Measurements from ENCODE around the gene PXT1. TPM values are rescaled to one million over a fixed set of nuclear protein-coding genes. Genes with fewer than 3 reads are reported as not detected.

PXT1 gene
- total and polyA plus RNA-seq, 9 of the 15 experiments (the other 6 are each of a cell fraction or from before 2014, with no cell fraction given) = 0.09 to 0.11 (median 0.10) TPM; not detected in 5

DNA sequence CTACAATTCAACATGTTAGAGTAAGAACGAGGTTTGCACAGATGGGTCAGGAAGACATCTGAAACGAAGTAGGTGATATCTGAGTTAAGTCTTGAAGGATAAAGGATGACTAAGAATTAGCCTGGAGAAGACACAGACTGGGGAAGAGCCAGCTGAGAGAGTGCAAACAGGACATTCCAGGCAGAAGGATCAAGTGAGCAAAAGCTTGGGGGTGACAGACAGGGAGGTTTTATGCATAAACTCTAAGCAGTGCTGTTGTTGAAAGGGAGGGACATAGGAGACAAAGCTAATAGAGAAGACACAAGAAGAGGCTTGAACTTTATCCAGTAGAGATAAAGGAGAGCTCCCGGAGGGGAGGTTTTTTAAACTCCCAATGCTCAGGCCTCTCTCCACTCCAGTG is 40.2 kb downstream of the PXT1 start:
- Histone ChIP-seq H3K36me3 (ENCODE audit: control insufficient read depth, insufficient read depth, low read length) (no peaks in the 10 kb centered on the region), H3K27ac (ENCODE audit: extremely low read depth, low read depth, low read length) (no peak overlapping the region), H2AFZ (ENCODE audit: low read depth, low read length) (no peak overlapping the region), H3K79me2 (ENCODE audit: control insufficient read depth, insufficient read depth, low read length) (no peaks in the 10 kb centered on the region), H3K27me3 (ENCODE audit: control insufficient read depth in 2 of 2, insufficient read depth in 2 of 2, low read length in 2 of 2) (peaks cover 6 to 30% of the 10 kb centered on the region in 2 experiments; a peak in 4 of 5 replicates), H3K4me1 (replicated peaks in 1 of 2; ENCODE audit: control insufficient read depth in 2 of 2, insufficient read depth in 2 of 2, low read length in 2 of 2) (no peaks in the 10 kb centered on the region), H3K4me3 (no peak overlapping the region), H3K9ac (ENCODE audit: insufficient read depth in 1 of 2, low read depth in 2 of 2, low read length in 2 of 2) (no peak overlapping the region), H3K4me2 (ENCODE audit: insufficient read depth, low read length) (no peak overlapping the region), H4K20me1 (replicated peaks; ENCODE audit: control insufficient read depth, insufficient read depth, low read length) (no peaks in the 10 kb centered on the region), H3K9me1 (ENCODE audit: control insufficient read depth, insufficient read depth, low read length) (no peaks in the 10 kb centered on the region), H3K9me3 (replicated peaks; ENCODE audit: control insufficient read depth, insufficient read depth, low read depth, low read length) (no peaks in the 10 kb centered on the region)
- DNase-seq (ENCODE audit: extremely low read depth in 1 of 4, low spot score in 3 of 4) (no peak), ATAC-seq (no peak), FAIRE-seq (peak; percentile 29)
- 4% methylated on average over 3 of the region's 3 CpGs for WGBS (ENCODE audit: insufficient coverage, low coverage, missing lambda C conversion rate)
- no TSS peak for BruUV-seq (replicated peaks)
- ChIA-PET CTCF (ENCODE audit: low intra/inter-chr PET ratio) (no interaction called here), POLR2A (interaction anchor here (0.6 to 1.2 kb wide), 5 partner anchors 10 to 201 kb away, joined by 3 to 5 read pairs (median 4); no protein-coding TSS in a partner anchor)
- intact Hi-C loops (cut with micrococcal nuclease) (no loop called here), in situ Hi-C loops (cut with MboI) (no loop called here)
- TF ChIP-seq ZNF668 (CRISPR knock-in tag; IDR thresholded peaks at IDR 0.05) = no peak
- TF ChIP-seq ZNF644 (tag; IDR thresholded peaks at IDR 0.05; ENCODE audit: low read depth) = no peak
- TF ChIP-seq, protein P1, sequence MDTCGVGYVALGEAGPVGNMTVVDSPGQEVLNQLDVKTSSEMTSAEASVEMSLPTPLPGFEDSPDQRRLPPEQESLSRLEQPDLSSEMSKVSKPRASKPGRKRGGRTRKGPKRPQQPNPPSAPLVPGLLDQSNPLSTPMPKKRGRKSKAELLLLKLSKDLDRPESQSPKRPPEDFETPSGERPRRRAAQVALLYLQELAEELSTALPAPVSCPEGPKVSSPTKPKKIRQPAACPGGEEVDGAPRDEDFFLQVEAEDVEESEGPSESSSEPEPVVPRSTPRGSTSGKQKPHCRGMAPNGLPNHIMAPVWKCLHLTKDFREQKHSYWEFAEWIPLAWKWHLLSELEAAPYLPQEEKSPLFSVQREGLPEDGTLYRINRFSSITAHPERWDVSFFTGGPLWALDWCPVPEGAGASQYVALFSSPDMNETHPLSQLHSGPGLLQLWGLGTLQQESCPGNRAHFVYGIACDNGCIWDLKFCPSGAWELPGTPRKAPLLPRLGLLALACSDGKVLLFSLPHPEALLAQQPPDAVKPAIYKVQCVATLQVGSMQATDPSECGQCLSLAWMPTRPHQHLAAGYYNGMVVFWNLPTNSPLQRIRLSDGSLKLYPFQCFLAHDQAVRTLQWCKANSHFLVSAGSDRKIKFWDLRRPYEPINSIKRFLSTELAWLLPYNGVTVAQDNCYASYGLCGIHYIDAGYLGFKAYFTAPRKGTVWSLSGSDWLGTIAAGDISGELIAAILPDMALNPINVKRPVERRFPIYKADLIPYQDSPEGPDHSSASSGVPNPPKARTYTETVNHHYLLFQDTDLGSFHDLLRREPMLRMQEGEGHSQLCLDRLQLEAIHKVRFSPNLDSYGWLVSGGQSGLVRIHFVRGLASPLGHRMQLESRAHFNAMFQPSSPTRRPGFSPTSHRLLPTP (IDR thresholded peaks at IDR 0.05; ENCODE audit: borderline replicate concordance, extremely low read depth, insufficient read length) = no peak
- no peak for TF ChIP-seq RBBP5 (IDR thresholded peaks at IDR 0.05; ENCODE audit: borderline replicate concordance, insufficient read depth, low read length, poor library complexity, severe bottlenecking)
- TF ChIP-seq, protein P2, sequence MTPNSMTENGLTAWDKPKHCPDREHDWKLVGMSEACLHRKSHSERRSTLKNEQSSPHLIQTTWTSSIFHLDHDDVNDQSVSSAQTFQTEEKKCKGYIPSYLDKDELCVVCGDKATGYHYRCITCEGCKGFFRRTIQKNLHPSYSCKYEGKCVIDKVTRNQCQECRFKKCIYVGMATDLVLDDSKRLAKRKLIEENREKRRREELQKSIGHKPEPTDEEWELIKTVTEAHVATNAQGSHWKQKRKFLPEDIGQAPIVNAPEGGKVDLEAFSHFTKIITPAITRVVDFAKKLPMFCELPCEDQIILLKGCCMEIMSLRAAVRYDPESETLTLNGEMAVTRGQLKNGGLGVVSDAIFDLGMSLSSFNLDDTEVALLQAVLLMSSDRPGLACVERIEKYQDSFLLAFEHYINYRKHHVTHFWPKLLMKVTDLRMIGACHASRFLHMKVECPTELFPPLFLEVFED (CRISPR knock-in tag; conservative IDR thresholded peaks at IDR 0.05) = no peak
- no peak for TF ChIP-seq RBM39 (optimal IDR thresholded peaks at IDR 0.05; ENCODE audit: low read depth, low read length)
- no peak for TF ChIP-seq ETV6 (IDR thresholded peaks at IDR 0.05; ENCODE audit: borderline replicate concordance in 1 of 2, low read depth in 2 of 2, low read length in 1 of 2)
- TF ChIP-seq ETV6 (CRISPR knock-in tag; IDR thresholded peaks at IDR 0.05; ENCODE audit: borderline replicate concordance) = no peak
- TF ChIP-seq, protein P3, sequence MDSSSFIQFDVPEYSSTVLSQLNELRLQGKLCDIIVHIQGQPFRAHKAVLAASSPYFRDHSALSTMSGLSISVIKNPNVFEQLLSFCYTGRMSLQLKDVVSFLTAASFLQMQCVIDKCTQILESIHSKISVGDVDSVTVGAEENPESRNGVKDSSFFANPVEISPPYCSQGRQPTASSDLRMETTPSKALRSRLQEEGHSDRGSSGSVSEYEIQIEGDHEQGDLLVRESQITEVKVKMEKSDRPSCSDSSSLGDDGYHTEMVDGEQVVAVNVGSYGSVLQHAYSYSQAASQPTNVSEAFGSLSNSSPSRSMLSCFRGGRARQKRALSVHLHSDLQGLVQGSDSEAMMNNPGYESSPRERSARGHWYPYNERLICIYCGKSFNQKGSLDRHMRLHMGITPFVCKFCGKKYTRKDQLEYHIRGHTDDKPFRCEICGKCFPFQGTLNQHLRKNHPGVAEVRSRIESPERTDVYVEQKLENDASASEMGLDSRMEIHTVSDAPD (CRISPR knock-in tag; IDR thresholded peaks at IDR 0.05) = no peak
- TF ChIP-seq ZNF589 (CRISPR knock-in tag; IDR thresholded peaks at IDR 0.05; ENCODE audit: low read depth) = no peak
- no peak for TF ChIP-seq MTA3 (IDR thresholded peaks at IDR 0.05; ENCODE audit: borderline replicate concordance)
- no peak for TF ChIP-seq ZBTB1 (CRISPR knock-in tag; IDR thresholded peaks at IDR 0.05; ENCODE audit: borderline replicate concordance, low read depth)
- no peak for TF ChIP-seq KAT7 (CRISPR knock-in tag; IDR thresholded peaks at IDR 0.05; ENCODE audit: borderline replicate concordance)
- no peak for TF ChIP-seq MAZ (CRISPR knock-in tag; conservative IDR thresholded peaks at IDR 0.05 in 1 of 2, IDR thresholded peaks at IDR 0.05 in 1 of 2)
- TF ChIP-seq NUFIP1 (IDR thresholded peaks at IDR 0.05; ENCODE audit: partially characterized antibody) = no peak
- no peak for TF ChIP-seq GABPB2 (CRISPR knock-in tag; conservative IDR thresholded peaks at IDR 0.05)
- TF ChIP-seq GATAD2A (IDR thresholded peaks at IDR 0.05) = no peak
- no peak for TF ChIP-seq LARP7 (IDR thresholded peaks at IDR 0.05)
